HEK293 (cell line): ENCODE measurements around the gene CHRD.

Experiments used
- CTCF ChIA-PET: fragments of 350-600 bp; formaldehyde crosslinking; extraction: SDS; loops from one replicate; lab custom pipeline; 2021; ENCODE audit warnings: antibody characterized with exemption; lab: Yijun Ruan, JAX
- POLR2A ChIA-PET: fragments of 300-600 bp; formaldehyde crosslinking; extraction: SDS; loops from one replicate; lab custom pipeline; 2020; ENCODE audit warnings: antibody characterized with exemption, inconsistent platforms; lab: Yijun Ruan, JAX
- H3K27ac ChIP-seq: fragments of 200-500 bp; sonication (Bioruptor generic); 2 replicates; pipeline ENCODE4 v1.5.1; 2014; ENCODE audit warnings: low read depth, low read length, control low read depth, inconsistent platforms; ENCODE audit errors: extremely low read depth
- H3K36me3 ChIP-seq, 2 experiments: fragments of 200-500 bp in 1 of 2; sonication (Bioruptor generic) in 1 of 2; 1 replicate in 1 of 2; 2 replicates in 1 of 2; pipeline ENCODE4 v1.5.1; 2014 to 2017; ENCODE audit warnings: inconsistent platforms in 2 of 2, low read length in 2 of 2; ENCODE audit not compliant: control insufficient read depth in 2 of 2, insufficient read depth in 1 of 2
- H3K4me1 ChIP-seq: fragments of 200-500 bp; sonication (Bioruptor generic); 2 replicates; pipeline ENCODE4 v1.5.1; 2014; ENCODE audit warnings: mild to moderate bottlenecking, low read length, inconsistent platforms; ENCODE audit not compliant: control insufficient read depth, insufficient read depth
- H3K4me3 ChIP-seq: 2 replicates; pipeline ENCODE4 v1.5.1; 2011; ENCODE audit warnings: low read depth, mild to moderate bottlenecking, control low read depth, low read length, moderate library complexity
- H3K9me3 ChIP-seq: fragments of 200-500 bp; sonication (Bioruptor generic); 2 replicates; pipeline ENCODE4 v1.5.1; 2014; ENCODE audit warnings: low read depth, low read length, inconsistent platforms; ENCODE audit not compliant: control insufficient read depth, insufficient read depth
- GLIS2 ChIP-seq: fragments of 450-650 bp; formaldehyde crosslinking; IDR thresholded peaks from 2 replicates; pipeline ENCODE4 v1.5.1; 2016; ENCODE audit warnings: missing biosample characterization, missing genetic modification characterization
- HOXD13 ChIP-seq: sonication (generic); formaldehyde crosslinking; IDR thresholded peaks from 2 replicates; pipeline ENCODE4 v1.8.0; 2022; ENCODE audit warnings: missing genetic modification reagents, borderline replicate concordance
- OVOL3 ChIP-seq: fragments of 450-650 bp; formaldehyde crosslinking; IDR thresholded peaks from 2 replicates; pipeline ENCODE4 v1.5.1; 2016; ENCODE audit warnings: missing biosample characterization, missing genetic modification characterization
- RBAK ChIP-seq: fragments of 450-650 bp; formaldehyde crosslinking; IDR thresholded peaks from 2 replicates; pipeline ENCODE4 v1.5.1; 2016; ENCODE audit warnings: missing biosample characterization, missing genetic modification characterization
- SETDB1 ChIP-seq: IDR thresholded peaks from one replicate; pipeline ENCODE4 v1.6.1; 2017; ENCODE audit warnings: mild to moderate bottlenecking, low read length, moderate library complexity, mixed read lengths; ENCODE audit not compliant: insufficient read length
- ZBTB17 ChIP-seq: fragments of 450-650 bp; formaldehyde crosslinking; IDR thresholded peaks from 2 replicates; pipeline ENCODE4 v1.5.1; 2016; ENCODE audit warnings: missing biosample characterization, missing genetic modification characterization
- ZFP37 ChIP-seq: fragments of 450-650 bp; formaldehyde crosslinking; IDR thresholded peaks from 2 replicates; pipeline ENCODE4 v1.5.1; 2016; ENCODE audit warnings: missing biosample characterization, missing genetic modification characterization
- ZFP69B ChIP-seq: fragments of 450-650 bp; formaldehyde crosslinking; IDR thresholded peaks from 2 replicates; pipeline ENCODE4 v1.5.1; 2016; ENCODE audit warnings: missing biosample characterization, missing genetic modification characterization
- ZNF10 ChIP-seq: fragments of 450-650 bp; formaldehyde crosslinking; IDR thresholded peaks from 2 replicates; pipeline ENCODE4 v1.5.1; 2017; ENCODE audit warnings: missing biosample characterization, missing genetic modification characterization
- ZNF155 ChIP-seq: fragments of 450-650 bp; formaldehyde crosslinking; IDR thresholded peaks from 2 replicates; pipeline ENCODE4 v1.5.1; 2016; ENCODE audit warnings: missing biosample characterization, missing genetic modification characterization
- ZNF19 ChIP-seq: fragments of 450-650 bp; formaldehyde crosslinking; IDR thresholded peaks from 2 replicates; pipeline ENCODE4; 2016; ENCODE audit warnings: missing biosample characterization, missing genetic modification characterization, low read depth
- ZNF2 ChIP-seq: fragments of 450-650 bp; formaldehyde crosslinking; IDR thresholded peaks from 2 replicates; pipeline ENCODE4 v1.5.1; 2016; ENCODE audit warnings: missing biosample characterization, missing genetic modification characterization
- ZNF311 ChIP-seq: fragments of 450-650 bp; formaldehyde crosslinking; IDR thresholded peaks from 2 replicates; pipeline ENCODE4 v1.5.1; 2017; ENCODE audit warnings: missing biosample characterization, missing genetic modification characterization, borderline replicate concordance
- ZNF341 ChIP-seq: fragments of 450-650 bp; formaldehyde crosslinking; IDR thresholded peaks from 2 replicates; pipeline ENCODE4; 2016; ENCODE audit warnings: low read depth, missing biosample characterization, missing genetic modification characterization
- ZNF366 ChIP-seq: fragments of 450-650 bp; formaldehyde crosslinking; conservative IDR thresholded peaks from 2 replicates; pipeline ENCODE4 v1.5.1; 2016; ENCODE audit warnings: missing biosample characterization, missing genetic modification characterization
- ZNF37A ChIP-seq: fragments of 450-650 bp; IDR thresholded peaks from 2 replicates; pipeline ENCODE4 v1.5.1; 2018; ENCODE audit warnings: missing biosample characterization, missing genetic modification characterization
- ZNF48 ChIP-seq: fragments of 450-650 bp; formaldehyde crosslinking; IDR thresholded peaks from 2 replicates; pipeline ENCODE4 v1.5.1; 2016; ENCODE audit warnings: missing biosample characterization, missing genetic modification characterization
- ZNF544 ChIP-seq: fragments of 450-650 bp; formaldehyde crosslinking; IDR thresholded peaks from 2 replicates; pipeline ENCODE4 v1.5.0; 2017; ENCODE audit warnings: missing biosample characterization, missing genetic modification characterization
- ZNF549 ChIP-seq: fragments of 450-650 bp; IDR thresholded peaks from 2 replicates; pipeline ENCODE4 v1.5.1; 2018; ENCODE audit warnings: missing biosample characterization, missing genetic modification characterization, mild to moderate bottlenecking, inconsistent platforms, moderate library complexity
- ZNF555 ChIP-seq: fragments of 450-650 bp; formaldehyde crosslinking; conservative IDR thresholded peaks from 2 replicates; pipeline ENCODE4 v1.5.1; 2017; ENCODE audit warnings: missing biosample characterization, mild to moderate bottlenecking, missing genetic modification characterization, inconsistent platforms
- ZNF585B ChIP-seq: fragments of 450-650 bp; formaldehyde crosslinking; IDR thresholded peaks from 2 replicates; pipeline ENCODE4 v1.5.1; 2016; ENCODE audit warnings: missing biosample characterization, missing genetic modification characterization
- ZNF76 ChIP-seq: fragments of 450-650 bp; formaldehyde crosslinking; IDR thresholded peaks from 2 replicates; pipeline ENCODE4; 2016; ENCODE audit warnings: low read depth, missing biosample characterization, missing genetic modification characterization, borderline replicate concordance
- ZNF768 ChIP-seq: fragments of 450-650 bp; formaldehyde crosslinking; IDR thresholded peaks from 2 replicates; pipeline ENCODE4 v1.5.1; 2018; ENCODE audit warnings: missing biosample characterization, mild to moderate bottlenecking, missing genetic modification characterization
- TF ChIP-seq, protein P1 (sequence below): fragments of 450-650 bp; formaldehyde crosslinking; IDR thresholded peaks from 2 replicates; pipeline ENCODE4; 2016; ENCODE audit warnings: missing biosample characterization, missing genetic modification characterization
- TF ChIP-seq, protein P2 (sequence below): fragments of 450-650 bp; formaldehyde crosslinking; IDR thresholded peaks from 2 replicates; pipeline ENCODE4 v1.5.1; 2017; ENCODE audit warnings: missing biosample characterization, missing genetic modification characterization

CHRD gene

DNA sequence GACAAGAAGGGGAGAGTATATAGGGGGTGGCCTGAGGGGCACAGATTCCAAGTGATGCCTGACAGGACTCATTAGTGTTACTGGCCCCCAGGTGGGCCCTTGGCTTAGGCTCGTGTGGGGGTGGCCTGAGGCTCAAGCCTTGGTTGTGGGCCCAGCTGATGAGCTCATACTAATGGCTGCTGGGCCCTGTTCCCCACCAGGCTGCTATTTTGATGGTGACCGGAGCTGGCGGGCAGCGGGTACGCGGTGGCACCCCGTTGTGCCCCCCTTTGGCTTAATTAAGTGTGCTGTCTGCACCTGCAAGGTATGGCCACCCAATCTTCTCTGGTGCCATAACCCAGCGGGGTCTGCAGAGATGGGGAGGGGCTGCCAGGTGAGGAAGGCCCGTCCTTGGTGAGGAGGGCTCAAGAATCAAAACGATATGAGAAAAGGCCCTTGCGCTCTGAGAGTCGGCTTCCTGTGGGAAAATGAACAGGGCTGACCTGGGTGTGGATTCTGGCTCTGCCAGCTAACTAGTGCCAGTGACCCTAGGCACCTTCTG, 7.4 kb downstream of the CHRD start:
- CTCF ChIA-PET, result no interaction called here

DNA sequence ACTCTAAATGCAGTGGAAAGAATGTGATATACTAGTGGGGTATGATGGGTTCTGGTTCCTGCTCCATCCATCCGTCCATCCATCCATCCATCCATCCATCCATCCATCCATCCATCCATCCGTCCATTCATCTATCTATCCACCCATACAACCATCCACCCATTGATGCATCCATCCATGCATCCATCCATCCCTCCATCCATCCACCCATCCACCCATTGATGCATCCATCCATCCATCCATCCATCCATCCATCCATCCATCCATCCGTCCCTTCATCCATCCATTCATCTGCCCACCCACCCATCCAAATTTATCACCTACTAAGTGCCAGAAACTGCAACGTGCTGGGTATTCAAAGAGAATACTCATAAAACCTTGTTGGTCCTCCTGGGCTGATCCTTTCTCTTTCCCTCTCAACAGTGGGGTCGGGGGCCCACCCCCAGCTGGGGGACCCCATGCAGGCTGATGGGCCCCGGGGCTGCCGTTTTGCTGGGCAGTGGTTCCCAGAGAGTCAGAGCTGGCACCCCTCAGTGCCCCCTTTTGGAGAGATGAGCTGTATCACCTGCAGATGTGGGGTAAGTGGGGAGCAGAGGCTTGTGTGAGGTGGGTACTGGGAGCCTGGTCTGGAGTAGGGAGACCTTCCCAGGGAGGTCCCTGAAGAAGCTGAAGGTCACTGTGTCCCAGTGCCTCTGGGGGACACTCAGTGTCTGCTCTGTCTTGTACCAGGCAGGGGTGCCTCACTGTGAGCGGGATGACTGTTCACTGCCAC, 8.5 kb downstream of the CHRD start:
- Histone ChIP-seq H3K4me1 (no peaks in the 10 kb centered on the region), H3K4me3 (no peak overlapping the region), H3K9me3 (no peaks in the 10 kb centered on the region), H3K27ac (no peak overlapping the region), H3K36me3 (peaks cover 0 to 21% of the 10 kb centered on the region in 2 experiments; a peak in 1 of 3 replicates)
- TF ChIP-seq SETDB1 (no peak), ZNF366 (tag by site-specific recombination) (peak; percentile 99), ZBTB17 (peak; percentile 63), GLIS2 (tag by site-specific recombination) (0 out of 2 replicates have a peak, but pooled peaks have one; percentile 12)
- ChIA-PET CTCF (interaction anchor here (0.6 to 1.3 kb wide), 3 partner anchors 17 to 162 kb away, joined by 3 to 5 read pairs (median 3); no protein-coding TSS in a partner anchor), POLR2A (no interaction called here)

More for the DNA sequence above, 7.4 kb downstream of the CHRD start:
- no peak for TF ChIP-seq ZNF549 (tag by site-specific recombination)
- no peak for TF ChIP-seq ZNF341
- no peak for TF ChIP-seq ZNF555 (tag by site-specific recombination)
- Histone ChIP-seq H3K4me1 (no peaks in the 10 kb centered on the region), H3K9me3 (no peaks in the 10 kb centered on the region), H3K27ac (no peak overlapping the region), H3K36me3 (peaks cover 0 to 29% of the 10 kb centered on the region in 2 experiments; a peak in 1 of 3 replicates), H3K4me3 (no peak overlapping the region)
- POLR2A ChIA-PET, result no interaction called here

DNA sequence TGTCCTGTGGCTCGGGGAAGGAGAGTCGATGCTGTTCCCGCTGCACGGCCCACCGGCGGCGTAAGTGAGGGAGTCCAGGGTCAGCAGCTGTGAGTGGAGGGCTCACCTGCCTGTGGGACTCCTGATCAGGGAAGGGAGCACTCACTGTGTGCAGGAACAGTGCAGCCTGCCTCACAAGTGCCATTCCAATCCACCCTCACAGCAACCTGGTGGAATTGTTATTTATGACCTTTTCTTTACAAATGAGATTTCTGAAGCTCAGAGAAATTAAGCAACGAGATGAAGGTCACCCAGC, 9.0 kb downstream of the CHRD start:
- no peaks in the 10 kb centered on the region for H3K4me1 ChIP-seq
- H3K9me3 ChIP-seq, result no peaks in the 10 kb centered on the region
- no peak overlapping the region for H3K27ac ChIP-seq
- TF ChIP-seq ZNF155 (tag by site-specific recombination) (no peak), ZNF48 (tag by site-specific recombination) (no peak), OVOL3 (tag by site-specific recombination) (no peak), ZNF76 (tag by site-specific recombination) (no peak), ZNF768 (tag by site-specific recombination) (no peak), ZNF19 (tag by site-specific recombination) (no peak), HOXD13 (CRISPR knock-in tag) (no peak), RBAK (no peak), ZNF2 (tag by site-specific recombination) (no peak), ZNF585B (tag by site-specific recombination) (no peak), ZNF37A (tag by site-specific recombination) (no peak), ZFP37 (tag by site-specific recombination) (no peak), ZFP69B (tag by site-specific recombination) (no peak), ZNF311 (tag by site-specific recombination) (no peak), ZNF544 (tag by site-specific recombination) (no peak), ZNF10 (no peak)
- TF ChIP-seq, protein P1, sequence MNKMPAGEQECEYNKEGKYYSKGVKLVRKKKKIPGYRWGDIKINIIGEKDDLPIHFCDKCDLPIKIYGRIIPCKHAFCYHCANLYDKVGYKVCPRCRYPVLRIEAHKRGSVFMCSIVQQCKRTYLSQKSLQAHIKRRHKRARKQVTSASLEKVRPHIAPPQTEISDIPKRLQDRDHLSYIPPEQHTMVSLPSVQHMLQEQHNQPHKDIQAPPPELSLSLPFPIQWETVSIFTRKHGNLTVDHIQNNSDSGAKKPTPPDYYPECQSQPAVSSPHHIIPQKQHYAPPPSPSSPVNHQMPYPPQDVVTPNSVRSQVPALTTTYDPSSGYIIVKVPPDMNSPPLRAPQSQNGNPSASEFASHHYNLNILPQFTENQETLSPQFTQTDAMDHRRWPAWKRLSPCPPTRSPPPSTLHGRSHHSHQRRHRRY (tag by site-specific recombination), result no peak
- TF ChIP-seq, protein P2, sequence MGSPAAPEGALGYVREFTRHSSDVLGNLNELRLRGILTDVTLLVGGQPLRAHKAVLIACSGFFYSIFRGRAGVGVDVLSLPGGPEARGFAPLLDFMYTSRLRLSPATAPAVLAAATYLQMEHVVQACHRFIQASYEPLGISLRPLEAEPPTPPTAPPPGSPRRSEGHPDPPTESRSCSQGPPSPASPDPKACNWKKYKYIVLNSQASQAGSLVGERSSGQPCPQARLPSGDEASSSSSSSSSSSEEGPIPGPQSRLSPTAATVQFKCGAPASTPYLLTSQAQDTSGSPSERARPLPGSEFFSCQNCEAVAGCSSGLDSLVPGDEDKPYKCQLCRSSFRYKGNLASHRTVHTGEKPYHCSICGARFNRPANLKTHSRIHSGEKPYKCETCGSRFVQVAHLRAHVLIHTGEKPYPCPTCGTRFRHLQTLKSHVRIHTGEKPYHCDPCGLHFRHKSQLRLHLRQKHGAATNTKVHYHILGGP (tag by site-specific recombination), result no peak
- POLR2A ChIA-PET, result no interaction called here
- no peak overlapping the region for H3K4me3 ChIP-seq
- H3K36me3 ChIP-seq, result peaks cover 0 to 19% of the 10 kb centered on the region in 2 experiments; a peak in 1 of 3 replicates
- CTCF ChIA-PET, result interaction anchor here (0.6 to 1.3 kb wide), 2 partner anchors 17 to 79 kb away, joined by 4 to 5 read pairs; no protein-coding TSS in a partner anchor
